Activated CD8-positive, alpha-beta memory T cell treated with anti-CD3 and anti-CD28 coated beads, Interleukin-2, amount 50 U/mL, for 48 hours (primary cell): ENCODE measurements around the gene PCDHGA11.
"Not testable (repeated sequence)": the region's sequence is repeated elsewhere in the genome, so short reads cannot be mapped to it uniquely, and the experiment has no call there.

Experiments
- DNase-seq: peaks from one replicate; pipeline ENCODE4 v3.0.0-alpha.2; 2020

The PCDHGA11 gene

GRCh38 chr5:141420855-141421488 lies at the start of gene PCDHGA11:
TSS of gene PCDHGA11 (plus strand) at chr5:141421051. CDS start at chr5:141421228, 177 bp downstream.
- no peak for DNase-seq

DNA sequence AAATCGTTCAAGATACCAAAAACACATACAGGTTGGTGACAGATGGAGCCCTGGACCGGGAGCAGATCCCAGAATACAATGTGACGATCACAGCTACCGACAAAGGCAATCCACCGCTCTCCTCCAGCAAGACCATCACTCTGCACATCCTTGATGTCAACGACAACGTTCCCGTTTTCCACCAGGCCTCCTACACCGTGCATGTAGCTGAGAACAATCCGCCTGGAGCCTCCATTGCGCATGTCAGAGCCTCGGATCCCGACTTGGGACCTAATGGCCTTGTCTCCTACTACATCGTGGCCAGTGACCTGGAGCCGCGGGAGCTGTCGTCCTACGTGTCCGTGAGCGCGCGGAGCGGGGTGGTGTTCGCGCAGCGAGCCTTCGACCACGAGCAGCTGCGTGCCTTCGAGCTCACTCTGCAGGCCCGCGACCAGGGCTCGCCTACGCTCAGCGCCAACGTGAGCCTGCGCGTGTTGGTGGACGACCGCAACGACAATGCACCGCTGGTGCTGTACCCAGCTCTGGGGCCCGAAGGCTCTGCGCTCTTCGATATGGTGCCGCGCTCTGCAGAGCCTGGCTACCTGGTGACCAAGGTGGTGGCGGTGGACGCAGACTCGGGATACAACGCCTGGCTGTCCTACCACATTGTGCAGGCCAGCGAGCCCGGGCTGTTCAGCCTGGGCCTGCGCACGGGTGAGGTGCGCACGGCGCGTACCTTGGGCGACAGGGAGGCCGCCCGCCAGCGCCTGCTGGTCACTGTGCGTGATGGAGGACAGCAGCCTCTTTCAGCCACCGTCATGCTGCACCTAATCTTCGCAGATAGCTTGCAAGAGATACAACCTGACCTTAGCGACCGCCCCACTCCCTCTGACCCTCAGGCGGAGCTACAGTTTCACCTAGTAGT lies 49.0 kb upstream of the PCDHGA11 start:
- DNase-seq: no peak

DNA sequence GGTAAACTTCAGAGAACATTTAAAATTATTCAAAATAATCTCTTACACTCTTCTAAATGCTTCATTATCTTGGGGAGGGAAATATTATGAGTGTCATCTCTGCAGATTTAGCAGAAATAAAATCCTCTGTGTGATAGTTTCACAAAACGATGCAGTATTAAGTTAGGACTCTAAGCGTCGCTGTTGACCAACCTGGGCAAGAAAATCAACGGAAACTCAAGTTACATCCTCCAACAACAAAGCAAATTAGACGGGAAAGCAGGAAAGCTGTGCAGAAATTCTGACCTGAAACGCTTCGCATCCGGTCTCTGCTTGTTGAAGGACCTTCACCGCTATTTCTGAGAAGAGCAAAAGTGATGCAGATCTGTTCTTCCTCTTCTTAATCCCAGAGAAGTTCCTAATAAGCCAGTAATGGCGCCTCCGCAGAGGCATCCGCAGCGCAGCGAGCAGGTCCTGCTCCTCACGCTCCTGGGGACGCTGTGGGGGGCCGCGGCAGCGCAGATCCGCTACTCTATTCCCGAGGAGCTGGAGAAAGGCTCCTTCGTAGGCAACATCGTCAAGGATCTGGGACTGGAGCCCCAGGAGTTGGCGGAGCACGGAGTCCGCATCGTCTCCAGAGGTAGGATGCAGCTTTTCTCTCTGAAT lies 47.1 kb upstream of the PCDHGA11 start, which contains the start of gene PCDHGA6:
Gene PCDHGA6 (plus strand): TSS at position 219 of the 645 bp plus-strand sequence. CDS start 193 bp downstream, at position 412.
- no peak for DNase-seq

GRCh38 chr5:141374627-141375026 lies 46.2 kb upstream of the PCDHGA11 start:
- DNase-seq: no peak

- DNase-seq: peak; percentile 52
Observed at GRCh38 chr5:141375444-141376155, 45.3 kb upstream of the PCDHGA11 start.

DNA sequence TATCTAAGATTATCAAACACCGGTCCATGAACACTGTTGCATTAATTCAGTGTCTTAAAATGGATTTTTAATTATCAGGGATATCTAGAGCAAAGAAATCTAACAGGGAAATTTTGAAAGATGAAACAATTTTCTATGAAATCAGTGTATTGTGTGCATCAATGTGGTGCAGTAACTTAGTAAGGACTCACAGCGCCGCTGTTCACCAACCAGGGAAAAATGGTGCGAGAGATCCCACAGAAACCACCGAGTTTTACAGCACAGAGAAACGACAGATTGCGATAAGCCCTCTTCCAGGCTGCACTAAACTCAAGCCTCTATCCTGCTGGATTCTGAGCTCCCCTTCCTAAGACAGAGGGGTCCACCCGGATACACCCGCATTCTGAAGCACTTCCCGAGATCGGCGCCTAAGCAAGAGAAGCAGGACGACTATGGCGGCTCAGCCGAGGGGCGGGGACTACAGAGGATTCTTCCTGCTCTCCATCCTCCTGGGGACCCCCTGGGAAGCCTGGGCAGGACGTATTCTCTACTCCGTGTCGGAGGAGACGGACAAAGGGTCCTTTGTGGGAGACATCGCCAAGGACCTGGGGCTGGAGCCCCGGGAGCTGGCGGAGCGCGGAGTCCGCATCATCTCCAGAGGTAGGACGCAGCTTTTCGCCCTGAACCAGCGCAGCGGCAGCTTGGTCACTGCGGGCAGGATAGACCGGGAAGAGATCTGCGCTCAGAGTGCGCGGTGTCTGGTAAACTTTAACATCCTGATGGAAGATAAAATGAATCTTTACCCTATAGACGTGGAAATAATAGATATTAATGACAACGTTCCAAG lies 38.2 kb upstream of the PCDHGA11 start, which contains the start of gene PCDHGA7:
Gene PCDHGA7 (plus strand): TSS at position 274 of the 826 bp plus-strand sequence. CDS start 158 bp downstream, at position 432.
- peak; percentile 32 for DNase-seq

DNA sequence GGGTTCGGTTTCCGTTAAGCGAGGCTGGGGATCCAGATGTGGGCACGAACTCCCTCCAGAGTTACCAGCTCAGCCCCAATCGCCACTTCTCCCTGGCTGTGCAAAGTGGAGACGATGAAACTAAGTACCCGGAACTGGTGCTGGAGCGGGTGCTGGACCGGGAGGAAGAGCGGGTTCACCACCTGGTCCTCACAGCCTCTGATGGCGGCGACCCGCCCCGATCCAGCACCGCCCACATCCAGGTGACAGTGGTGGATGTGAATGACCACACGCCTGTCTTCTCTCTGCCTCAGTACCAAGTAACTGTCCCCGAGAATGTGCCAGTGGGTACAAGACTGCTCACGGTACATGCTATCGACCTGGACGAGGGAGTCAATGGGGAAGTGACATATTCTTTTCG lies 37.5 kb upstream of the PCDHGA11 start:
- DNase-seq: peak; percentile 35

- DNase-seq: no peak
Observed at GRCh38 chr5:141384471-141385267, 36.2 kb upstream of the PCDHGA11 start.

GRCh38 chr5:141387557-141388311 lies 33.1 kb upstream of the PCDHGA11 start, which contains the start of gene PCDHGB4:
TSS of gene PCDHGB4 (plus strand) at chr5:141387698. CDS start at chr5:141387885, 187 bp downstream.
- not testable (repeated sequence) for DNase-seq

DNA sequence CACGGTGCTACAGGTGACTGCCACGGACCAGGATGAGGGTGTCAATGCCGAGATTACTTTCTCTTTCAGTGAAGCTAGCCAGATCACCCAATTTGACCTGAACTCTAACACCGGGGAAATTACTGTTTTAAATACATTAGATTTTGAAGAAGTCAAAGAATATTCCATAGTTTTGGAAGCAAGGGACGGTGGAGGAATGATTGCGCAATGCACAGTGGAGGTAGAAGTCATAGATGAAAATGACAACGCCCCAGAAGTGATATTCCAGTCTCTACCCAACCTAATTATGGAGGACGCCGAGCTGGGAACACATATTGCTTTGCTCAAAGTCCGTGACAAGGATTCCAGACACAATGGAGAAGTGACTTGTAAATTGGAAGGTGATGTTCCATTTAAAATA lies 32.2 kb upstream of the PCDHGA11 start:
- DNase-seq: no peak

GRCh38 chr5:141389153-141390042 lies 31.5 kb upstream of the PCDHGA11 start:
- no peak for DNase-seq

GRCh38 chr5:141392429-141393198 lies 28.2 kb upstream of the PCDHGA11 start, which contains the start of gene PCDHGA8:
TSS of gene PCDHGA8 (plus strand) at chr5:141392633. CDS start at chr5:141392814, 181 bp downstream.
- no peak for DNase-seq

DNA sequence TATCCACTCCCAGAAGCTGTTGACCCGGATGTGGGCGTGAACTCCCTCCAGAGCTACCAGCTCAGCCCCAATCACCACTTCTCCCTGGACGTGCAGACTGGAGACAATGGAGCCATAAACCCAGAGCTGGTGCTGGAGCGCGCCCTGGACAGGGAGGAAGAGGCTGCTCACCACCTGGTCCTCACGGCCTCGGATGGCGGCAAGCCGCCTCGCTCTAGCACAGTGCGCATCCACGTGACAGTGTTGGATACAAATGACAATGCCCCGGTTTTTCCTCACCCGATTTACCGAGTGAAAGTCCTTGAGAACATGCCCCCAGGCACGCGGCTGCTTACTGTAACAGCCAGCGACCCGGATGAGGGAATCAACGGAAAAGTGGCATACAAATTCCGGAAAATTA lies 27.6 kb upstream of the PCDHGA11 start:
- DNase-seq: no peak

DNA sequence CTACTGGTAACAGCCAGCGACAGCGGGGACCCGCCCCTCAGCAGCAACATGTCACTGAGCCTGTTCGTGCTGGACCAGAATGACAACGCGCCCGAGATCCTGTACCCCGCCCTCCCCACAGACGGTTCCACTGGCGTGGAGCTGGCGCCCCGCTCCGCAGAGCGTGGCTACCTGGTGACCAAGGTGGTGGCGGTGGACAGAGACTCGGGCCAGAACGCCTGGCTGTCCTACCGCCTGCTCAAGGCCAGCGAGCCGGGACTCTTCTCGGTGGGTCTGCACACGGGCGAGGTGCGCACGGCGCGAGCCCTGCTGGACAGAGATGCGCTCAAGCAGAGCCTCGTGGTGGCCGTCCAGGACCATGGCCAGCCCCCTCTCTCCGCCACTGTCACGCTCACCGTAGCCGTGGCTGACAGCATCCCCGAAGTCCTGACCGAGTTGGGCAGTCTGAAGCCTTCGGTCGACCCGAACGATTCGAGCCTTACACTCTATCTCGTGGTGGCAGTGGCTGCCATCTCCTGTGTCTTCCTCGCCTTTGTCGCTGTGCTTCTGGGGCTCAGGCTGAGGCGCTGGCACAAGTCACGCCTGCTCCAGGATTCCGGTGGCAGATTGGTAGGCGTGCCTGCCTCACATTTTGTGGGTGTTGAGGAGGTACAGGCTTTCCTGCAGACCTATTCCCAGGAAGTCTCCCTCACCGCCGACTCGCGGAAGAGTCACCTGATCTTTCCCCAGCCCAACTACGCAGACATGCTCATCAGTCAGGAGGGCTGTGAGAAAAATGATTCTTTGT lies 26.3 kb upstream of the PCDHGA11 start:
- not testable (repeated sequence) for DNase-seq

GRCh38 chr5:141397756-141398551 lies 22.9 kb upstream of the PCDHGA11 start, which contains the start of gene PCDHGB5:
TSS of gene PCDHGB5 (plus strand) at chr5:141397947. CDS start at chr5:141398128, 181 bp downstream.
- DNase-seq: not testable (repeated sequence)

GRCh38 chr5:141398608-141399007 lies 22.2 kb upstream of the PCDHGA11 start:
- no peak for DNase-seq
